ENCODE results near the gene UBE2E1.

DNA sequence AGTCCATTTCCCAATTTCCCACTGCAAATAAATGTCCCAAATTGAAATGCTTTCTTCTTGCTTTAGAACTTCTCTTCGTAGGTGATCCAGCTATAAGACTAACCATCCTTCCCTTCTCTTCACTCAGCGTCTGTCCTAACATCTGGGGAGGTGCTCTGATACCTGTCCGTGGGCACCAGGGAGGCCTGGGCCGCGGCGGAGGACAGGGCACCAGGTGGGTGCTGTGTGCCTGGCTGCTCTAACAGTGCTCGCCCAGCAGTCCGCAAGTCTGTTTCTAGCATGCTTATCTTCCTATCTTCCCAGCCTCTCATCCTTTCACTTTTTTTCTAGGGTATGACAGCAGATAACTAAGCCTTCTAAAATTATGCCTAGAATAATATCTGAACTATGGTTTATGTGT is 73.7 kb downstream of the UBE2E1 start:
- TF ChIP-seq POLR2AphosphoS5 (IDR thresholded peaks at IDR 0.05; ENCODE audit: borderline replicate concordance, low read depth, low read length) (no peak), EZH2 (IDR thresholded peaks at IDR 0.05) (no peak), FOXP2 (optimal IDR thresholded peaks at IDR 0.05; ENCODE audit: control extremely low read depth, extremely low read length, insufficient read depth) (no peak)
